Esophagus squamous epithelium (tissue), 4 donors: ENCODE data around the gene LRAT.

ENCODE experiments used
- CTCF ChIP-seq, 6 experiments: fragments of 450-650 bp in 4 of 6; fragments of 200-600 bp in 2 of 6; sonication (generic) in 2 of 6; IDR thresholded peaks; one replicate each; pipeline ENCODE4 v1.5.1; 2016 to 2019; ENCODE audit warnings: antibody characterized with exemption in 6 of 6, mild to moderate bottlenecking in 4 of 6, moderate library complexity in 4 of 6
- POLR2A ChIP-seq, 4 donors: fragments of 450-650 bp; IDR thresholded peaks; one replicate each; pipeline ENCODE4 v1.6.1; 2017; ENCODE audit warnings: antibody characterized with exemption in 4 of 4, mild to moderate bottlenecking in 4 of 4, moderate library complexity in 3 of 4

- TF ChIP-seq CTCF (IDR thresholded peaks at IDR 0.05): no peak
- no peak for TF ChIP-seq POLR2A (IDR thresholded peaks at IDR 0.05)
Measured at GRCh38 chr4:154720123-154720522, 23.7 kb upstream of the LRAT start.
